PC-9 (cell line): ENCODE data around the gene ZNF444.

Experiments used
- EZH2 ChIP-seq: fragments of 200-600 bp; sonication (generic); IDR thresholded peaks from 2 replicates; pipeline ENCODE4 v1.8.0; 2017; ENCODE audit warnings: antibody characterized with exemption, low read depth
- TF ChIP-seq, protein P1 (sequence below): fragments of 200-600 bp; sonication (generic); conservative IDR thresholded peaks from 2 replicates; pipeline ENCODE4 v1.6.1; 2017; ENCODE audit warnings: mixed run types, antibody characterized with exemption, mild to moderate bottlenecking, moderate library complexity

DNA sequence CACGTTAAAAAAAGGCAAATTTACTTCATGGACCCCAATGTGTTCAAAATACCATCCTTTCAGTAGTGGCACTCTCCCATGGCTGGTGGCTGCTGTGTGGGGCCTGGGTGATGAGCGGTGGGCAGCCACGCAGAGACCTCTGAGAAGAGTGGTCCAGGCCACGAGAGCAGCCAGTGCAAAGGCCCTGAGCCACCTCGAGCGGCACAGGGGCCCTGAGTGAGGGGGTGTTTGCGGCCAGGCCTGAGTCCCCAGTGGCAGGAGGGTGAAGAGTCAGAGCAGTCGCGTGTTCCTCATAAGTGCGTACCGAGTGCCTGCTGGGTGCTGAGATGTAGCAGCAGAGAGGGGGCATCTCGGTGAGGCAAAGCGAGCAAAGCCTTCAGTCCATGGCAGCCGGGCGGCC, 7.0 kb downstream of the ZNF444 start:
- TF ChIP-seq, protein P1, sequence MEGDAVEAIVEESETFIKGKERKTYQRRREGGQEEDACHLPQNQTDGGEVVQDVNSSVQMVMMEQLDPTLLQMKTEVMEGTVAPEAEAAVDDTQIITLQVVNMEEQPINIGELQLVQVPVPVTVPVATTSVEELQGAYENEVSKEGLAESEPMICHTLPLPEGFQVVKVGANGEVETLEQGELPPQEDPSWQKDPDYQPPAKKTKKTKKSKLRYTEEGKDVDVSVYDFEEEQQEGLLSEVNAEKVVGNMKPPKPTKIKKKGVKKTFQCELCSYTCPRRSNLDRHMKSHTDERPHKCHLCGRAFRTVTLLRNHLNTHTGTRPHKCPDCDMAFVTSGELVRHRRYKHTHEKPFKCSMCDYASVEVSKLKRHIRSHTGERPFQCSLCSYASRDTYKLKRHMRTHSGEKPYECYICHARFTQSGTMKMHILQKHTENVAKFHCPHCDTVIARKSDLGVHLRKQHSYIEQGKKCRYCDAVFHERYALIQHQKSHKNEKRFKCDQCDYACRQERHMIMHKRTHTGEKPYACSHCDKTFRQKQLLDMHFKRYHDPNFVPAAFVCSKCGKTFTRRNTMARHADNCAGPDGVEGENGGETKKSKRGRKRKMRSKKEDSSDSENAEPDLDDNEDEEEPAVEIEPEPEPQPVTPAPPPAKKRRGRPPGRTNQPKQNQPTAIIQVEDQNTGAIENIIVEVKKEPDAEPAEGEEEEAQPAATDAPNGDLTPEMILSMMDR = no peak
- no peak for TF ChIP-seq EZH2
